HL-60 (cell line): ENCODE data around the gene DEFB118.

ENCODE experiments used
- TF ChIP-seq, protein P1 (sequence below): IDR thresholded peaks from one replicate; pipeline ENCODE4 v1.5.1; 2011; ENCODE audit warnings: low read length, control low read depth, inconsistent platforms; ENCODE audit not compliant: insufficient read depth
- TF ChIP-seq, protein P2 (sequence below): IDR thresholded peaks from 2 replicates; pipeline ENCODE4 v1.6.1; 2012; ENCODE audit warnings: low read depth; ENCODE audit not compliant: insufficient replicate concordance

GRCh38 chr20:31414381-31414780 is 46.0 kb downstream of the DEFB118 start:
- TF ChIP-seq, protein P1, sequence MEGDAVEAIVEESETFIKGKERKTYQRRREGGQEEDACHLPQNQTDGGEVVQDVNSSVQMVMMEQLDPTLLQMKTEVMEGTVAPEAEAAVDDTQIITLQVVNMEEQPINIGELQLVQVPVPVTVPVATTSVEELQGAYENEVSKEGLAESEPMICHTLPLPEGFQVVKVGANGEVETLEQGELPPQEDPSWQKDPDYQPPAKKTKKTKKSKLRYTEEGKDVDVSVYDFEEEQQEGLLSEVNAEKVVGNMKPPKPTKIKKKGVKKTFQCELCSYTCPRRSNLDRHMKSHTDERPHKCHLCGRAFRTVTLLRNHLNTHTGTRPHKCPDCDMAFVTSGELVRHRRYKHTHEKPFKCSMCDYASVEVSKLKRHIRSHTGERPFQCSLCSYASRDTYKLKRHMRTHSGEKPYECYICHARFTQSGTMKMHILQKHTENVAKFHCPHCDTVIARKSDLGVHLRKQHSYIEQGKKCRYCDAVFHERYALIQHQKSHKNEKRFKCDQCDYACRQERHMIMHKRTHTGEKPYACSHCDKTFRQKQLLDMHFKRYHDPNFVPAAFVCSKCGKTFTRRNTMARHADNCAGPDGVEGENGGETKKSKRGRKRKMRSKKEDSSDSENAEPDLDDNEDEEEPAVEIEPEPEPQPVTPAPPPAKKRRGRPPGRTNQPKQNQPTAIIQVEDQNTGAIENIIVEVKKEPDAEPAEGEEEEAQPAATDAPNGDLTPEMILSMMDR, result no peak
- TF ChIP-seq, protein P2, sequence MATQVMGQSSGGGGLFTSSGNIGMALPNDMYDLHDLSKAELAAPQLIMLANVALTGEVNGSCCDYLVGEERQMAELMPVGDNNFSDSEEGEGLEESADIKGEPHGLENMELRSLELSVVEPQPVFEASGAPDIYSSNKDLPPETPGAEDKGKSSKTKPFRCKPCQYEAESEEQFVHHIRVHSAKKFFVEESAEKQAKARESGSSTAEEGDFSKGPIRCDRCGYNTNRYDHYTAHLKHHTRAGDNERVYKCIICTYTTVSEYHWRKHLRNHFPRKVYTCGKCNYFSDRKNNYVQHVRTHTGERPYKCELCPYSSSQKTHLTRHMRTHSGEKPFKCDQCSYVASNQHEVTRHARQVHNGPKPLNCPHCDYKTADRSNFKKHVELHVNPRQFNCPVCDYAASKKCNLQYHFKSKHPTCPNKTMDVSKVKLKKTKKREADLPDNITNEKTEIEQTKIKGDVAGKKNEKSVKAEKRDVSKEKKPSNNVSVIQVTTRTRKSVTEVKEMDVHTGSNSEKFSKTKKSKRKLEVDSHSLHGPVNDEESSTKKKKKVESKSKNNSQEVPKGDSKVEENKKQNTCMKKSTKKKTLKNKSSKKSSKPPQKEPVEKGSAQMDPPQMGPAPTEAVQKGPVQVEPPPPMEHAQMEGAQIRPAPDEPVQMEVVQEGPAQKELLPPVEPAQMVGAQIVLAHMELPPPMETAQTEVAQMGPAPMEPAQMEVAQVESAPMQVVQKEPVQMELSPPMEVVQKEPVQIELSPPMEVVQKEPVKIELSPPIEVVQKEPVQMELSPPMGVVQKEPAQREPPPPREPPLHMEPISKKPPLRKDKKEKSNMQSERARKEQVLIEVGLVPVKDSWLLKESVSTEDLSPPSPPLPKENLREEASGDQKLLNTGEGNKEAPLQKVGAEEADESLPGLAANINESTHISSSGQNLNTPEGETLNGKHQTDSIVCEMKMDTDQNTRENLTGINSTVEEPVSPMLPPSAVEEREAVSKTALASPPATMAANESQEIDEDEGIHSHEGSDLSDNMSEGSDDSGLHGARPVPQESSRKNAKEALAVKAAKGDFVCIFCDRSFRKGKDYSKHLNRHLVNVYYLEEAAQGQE, result no peak
